Glutamatergic neuron (in vitro differentiated cells): ENCODE measurements around the gene JPH4. TPM values are rescaled to one million over a fixed set of nuclear protein-coding genes. Genes with fewer than 3 reads are reported as not detected.

Experiments used
- DNase-seq: peaks from one replicate; pipeline ENCODE4 v3.0.0; 2022
- H3K27ac Mint-ChIP-seq: one replicate; pipeline ENCODE4 v1.8.0; 2020; ENCODE audit warnings: mild to moderate bottlenecking, mixed read lengths, inconsistent platforms; ENCODE audit not compliant: unreplicated experiment
- H3K27me3 Mint-ChIP-seq: one replicate; pipeline ENCODE4 v1.8.0; 2020; ENCODE audit warnings: mild to moderate bottlenecking, moderate library complexity, mixed read lengths, inconsistent platforms; ENCODE audit not compliant: unreplicated experiment
- H3K36me3 Mint-ChIP-seq: one replicate; pipeline ENCODE4 v1.8.0; 2020; ENCODE audit warnings: mild to moderate bottlenecking, mixed read lengths, inconsistent platforms; ENCODE audit not compliant: unreplicated experiment
- H3K4me1 Mint-ChIP-seq: one replicate; pipeline ENCODE4 v1.8.0; 2020; ENCODE audit warnings: mild to moderate bottlenecking, low read depth, mixed read lengths, inconsistent platforms; ENCODE audit not compliant: unreplicated experiment
- H3K4me3 Mint-ChIP-seq: one replicate; pipeline ENCODE4 v1.8.0; 2020; ENCODE audit warnings: mild to moderate bottlenecking, mixed read lengths, inconsistent platforms; ENCODE audit not compliant: unreplicated experiment
- H3K9me3 Mint-ChIP-seq: one replicate; pipeline ENCODE4 v1.8.0; 2020; ENCODE audit warnings: mild to moderate bottlenecking, moderate library complexity, mixed read lengths, inconsistent platforms; ENCODE audit not compliant: unreplicated experiment
- total RNA-seq: library from RNA; stranded (reverse); fragmentation: NEBNext Ultra II Directional; extraction: Animal tissue kit (Norgen Biotek cat#: 25700); gene quantifications from one replicate; pipeline ENCODE4 v1.2.1, GENCODE V29; 2021; ENCODE audit not compliant: unreplicated experiment
- TF ChIP-seq, protein P1 (sequence below): fragments of 200-600 bp; sonication (generic); IDR thresholded peaks from one replicate; pipeline ENCODE4 v1.5.0; 2021; ENCODE audit not compliant: partially characterized antibody, unreplicated experiment

Gene JPH4
- total RNA-seq, 1 donor from 2014 or later: 52.7 TPM

DNA sequence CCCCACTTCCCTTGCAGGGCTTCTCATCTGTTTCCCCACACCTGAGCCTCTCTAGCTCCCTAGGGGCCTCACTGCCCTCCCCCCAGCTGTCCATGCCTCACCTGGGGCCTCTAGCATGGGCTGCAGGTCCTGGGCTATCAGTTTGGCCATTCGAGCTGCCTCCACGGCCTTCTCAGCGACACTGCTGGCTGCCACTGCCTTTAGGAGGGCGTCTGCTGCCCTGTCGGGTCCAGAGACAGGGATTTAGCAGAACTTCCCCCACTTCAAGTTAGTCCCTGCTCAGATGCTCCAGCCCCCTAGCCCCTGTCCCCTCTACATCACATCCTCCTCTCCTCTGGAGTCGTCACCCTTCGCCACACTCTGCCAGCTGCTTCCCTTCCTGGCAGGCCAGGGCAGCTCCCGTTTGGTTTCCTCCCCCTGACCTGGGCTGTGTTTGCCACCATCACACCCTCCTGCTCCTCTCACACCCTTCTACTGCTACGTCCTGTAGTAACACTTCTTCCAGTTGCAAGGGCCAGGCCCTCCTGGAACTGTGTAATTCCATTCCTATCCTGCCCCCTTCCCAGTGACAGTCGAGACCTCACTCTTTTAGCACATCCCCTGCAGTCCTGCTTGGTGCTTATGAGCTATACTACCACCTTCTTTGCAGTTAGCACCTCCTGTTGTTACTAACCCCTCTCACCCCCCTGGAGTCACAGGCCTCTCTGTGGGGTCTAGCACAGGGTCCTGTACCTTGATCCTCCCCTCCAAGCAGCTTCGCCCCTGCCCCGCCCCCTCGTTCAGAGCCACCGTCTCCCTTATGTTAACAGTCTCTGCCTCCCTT is 6.7 kb downstream of the JPH4 start:
- peak overlapping the region; percentile 53 for H3K27ac Mint-ChIP-seq
- DNase-seq: peak; percentile 11

DNA sequence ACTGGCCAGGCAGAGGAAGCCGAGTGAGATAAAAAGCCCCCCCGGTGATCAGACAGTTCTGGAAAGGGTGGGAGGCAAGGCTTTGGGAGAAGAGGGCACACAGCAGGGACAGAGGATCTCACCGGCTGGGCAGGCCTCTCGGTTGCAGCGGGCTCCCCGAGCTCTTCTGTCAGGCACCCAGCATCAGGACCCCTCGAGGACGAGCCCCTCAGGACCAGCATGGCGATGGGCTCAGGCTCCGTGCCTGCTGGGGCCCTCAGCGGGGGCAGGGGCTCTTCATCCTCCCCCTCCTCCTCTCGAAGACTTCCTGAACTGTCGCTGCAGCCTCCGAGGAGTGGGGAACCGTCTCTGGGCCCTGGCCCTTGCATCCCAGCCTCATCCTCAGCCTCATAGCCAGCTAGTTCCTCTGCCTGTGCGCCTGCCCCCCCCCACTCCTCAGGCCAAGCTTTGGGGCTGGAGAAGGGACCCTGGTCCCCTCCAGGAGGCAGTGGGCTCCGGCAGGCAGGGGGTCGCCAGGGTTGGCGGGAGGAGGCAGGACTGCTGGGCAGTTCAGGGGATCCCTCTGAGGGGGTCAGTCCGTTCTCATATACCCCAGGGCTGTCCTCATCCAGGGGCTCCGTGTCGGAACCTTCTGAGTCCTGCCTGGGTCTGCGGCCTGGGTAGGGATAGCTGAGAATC is 7.6 kb downstream of the JPH4 start:
- peak; percentile 8 for DNase-seq
- Mint-ChIP-seq H3K36me3 (peaks cover 9% of the 10 kb centered on the region), H3K27ac (no peak overlapping the region), H3K4me1 (peaks cover 22% of the 10 kb centered on the region), H3K4me3 (no peak overlapping the region), H3K27me3 (peaks cover 27% of the 10 kb centered on the region), H3K9me3 (peaks cover 15% of the 10 kb centered on the region)
- TF ChIP-seq, protein P1, sequence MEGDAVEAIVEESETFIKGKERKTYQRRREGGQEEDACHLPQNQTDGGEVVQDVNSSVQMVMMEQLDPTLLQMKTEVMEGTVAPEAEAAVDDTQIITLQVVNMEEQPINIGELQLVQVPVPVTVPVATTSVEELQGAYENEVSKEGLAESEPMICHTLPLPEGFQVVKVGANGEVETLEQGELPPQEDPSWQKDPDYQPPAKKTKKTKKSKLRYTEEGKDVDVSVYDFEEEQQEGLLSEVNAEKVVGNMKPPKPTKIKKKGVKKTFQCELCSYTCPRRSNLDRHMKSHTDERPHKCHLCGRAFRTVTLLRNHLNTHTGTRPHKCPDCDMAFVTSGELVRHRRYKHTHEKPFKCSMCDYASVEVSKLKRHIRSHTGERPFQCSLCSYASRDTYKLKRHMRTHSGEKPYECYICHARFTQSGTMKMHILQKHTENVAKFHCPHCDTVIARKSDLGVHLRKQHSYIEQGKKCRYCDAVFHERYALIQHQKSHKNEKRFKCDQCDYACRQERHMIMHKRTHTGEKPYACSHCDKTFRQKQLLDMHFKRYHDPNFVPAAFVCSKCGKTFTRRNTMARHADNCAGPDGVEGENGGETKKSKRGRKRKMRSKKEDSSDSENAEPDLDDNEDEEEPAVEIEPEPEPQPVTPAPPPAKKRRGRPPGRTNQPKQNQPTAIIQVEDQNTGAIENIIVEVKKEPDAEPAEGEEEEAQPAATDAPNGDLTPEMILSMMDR: no peak

More for the DNA sequence above, 6.7 kb downstream of the JPH4 start:
- H3K9me3 Mint-ChIP-seq: peaks cover 13% of the 10 kb centered on the region
- peaks cover 30% of the 10 kb centered on the region for H3K27me3 Mint-ChIP-seq
- TF ChIP-seq, protein P1: no peak
- H3K4me1 Mint-ChIP-seq: peaks cover 22% of the 10 kb centered on the region
- H3K36me3 Mint-ChIP-seq: peaks cover 9% of the 10 kb centered on the region
- no peak overlapping the region for H3K4me3 Mint-ChIP-seq

DNA sequence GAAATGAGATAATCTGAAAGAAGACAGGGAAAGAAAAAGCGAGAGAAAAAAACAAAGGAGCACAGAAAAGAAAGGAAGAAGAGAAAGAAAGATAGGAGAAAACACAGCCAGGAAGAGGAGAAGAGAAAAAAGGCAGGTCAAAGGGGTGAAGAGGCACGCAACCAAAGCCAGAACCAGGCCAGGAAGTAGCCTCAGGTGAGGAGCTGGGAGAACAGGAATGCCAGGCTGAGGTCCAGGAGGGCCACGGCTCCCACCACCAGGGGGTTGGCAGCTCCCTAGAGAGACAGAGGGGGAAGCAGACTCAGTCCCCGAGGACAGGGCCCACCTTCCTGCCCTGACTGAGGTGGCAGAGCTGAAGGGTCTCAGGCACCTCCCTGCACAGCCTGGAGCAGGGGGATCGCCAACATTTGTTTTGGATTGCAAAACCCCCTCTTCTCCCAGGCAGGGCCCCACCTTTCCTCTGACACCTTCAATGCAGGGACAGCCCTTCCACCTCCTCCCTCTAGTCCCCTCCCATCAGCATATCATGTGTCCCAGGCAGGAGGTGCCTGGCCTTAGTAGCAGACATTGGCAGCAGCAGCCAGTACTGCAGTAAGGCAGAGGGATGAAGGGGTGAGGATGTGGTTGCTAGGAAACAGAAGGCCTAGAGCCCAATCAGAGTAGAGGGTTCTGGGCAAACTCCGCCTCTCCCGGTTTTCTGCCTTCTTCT is 9.0 kb downstream of the JPH4 start:
- peak overlapping the region; percentile 77 for H3K27ac Mint-ChIP-seq

DNA sequence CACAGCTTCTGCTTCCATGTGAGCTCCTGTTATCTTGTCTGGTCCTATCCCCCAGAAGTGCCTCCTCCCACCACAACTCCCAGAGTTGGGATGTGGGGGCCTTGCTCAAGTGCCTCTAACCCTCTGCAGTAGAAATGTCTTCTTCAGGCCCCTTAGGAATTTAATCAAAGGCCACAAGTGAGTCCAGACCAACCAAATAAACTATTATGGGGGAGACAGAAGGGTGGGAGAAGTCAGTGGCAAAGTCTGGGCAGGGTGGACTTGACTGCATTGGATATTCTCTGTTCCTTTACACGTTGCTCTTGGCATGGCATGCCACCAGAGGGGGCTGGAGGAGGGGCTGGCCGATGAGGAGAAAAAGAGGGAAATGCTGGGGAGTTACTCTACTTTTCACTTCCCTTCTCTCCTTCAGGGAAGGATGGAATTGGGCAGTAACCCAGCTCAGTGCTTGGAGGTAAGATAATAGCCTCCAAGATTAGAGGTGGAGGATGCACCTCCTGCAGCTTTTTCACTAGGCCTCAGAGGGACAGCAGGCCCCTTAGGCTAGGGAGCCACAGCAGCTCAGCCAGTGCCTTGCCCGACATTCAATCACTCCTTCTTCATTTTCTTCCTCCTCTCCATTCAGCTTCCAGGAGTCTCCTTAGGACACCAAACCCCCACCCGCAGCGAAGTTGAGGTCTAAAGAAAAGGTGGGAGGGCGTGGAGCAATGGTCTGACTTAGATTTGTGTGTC is 9.8 kb downstream of the JPH4 start:
- Mint-ChIP-seq H3K4me1 (peaks cover 21% of the 10 kb centered on the region), H3K9me3 (peaks cover 12% of the 10 kb centered on the region), H3K27ac (peak overlapping the region; percentile 77), H3K27me3 (peaks cover 22% of the 10 kb centered on the region), H3K4me3 (peak overlapping the region; percentile 97), H3K36me3 (peaks cover 7% of the 10 kb centered on the region)
- DNase-seq: peak; percentile 74
- TF ChIP-seq, protein P1: peak; percentile 31

More for the DNA sequence above, 9.0 kb downstream of the JPH4 start:
- Mint-ChIP-seq H3K27me3 (peaks cover 21% of the 10 kb centered on the region), H3K9me3 (peaks cover 12% of the 10 kb centered on the region), H3K4me1 (peaks cover 22% of the 10 kb centered on the region), H3K36me3 (peaks cover 9% of the 10 kb centered on the region), H3K4me3 (peak overlapping the region; percentile 60)
- TF ChIP-seq, protein P1: no peak
- peak; percentile 46 for DNase-seq
